Measurements from ENCODE around the gene C1orf198.
A peak's percentile ranks its signal among the peaks of the same experiment; 100 is the strongest.

The C1orf198 gene

DNA sequence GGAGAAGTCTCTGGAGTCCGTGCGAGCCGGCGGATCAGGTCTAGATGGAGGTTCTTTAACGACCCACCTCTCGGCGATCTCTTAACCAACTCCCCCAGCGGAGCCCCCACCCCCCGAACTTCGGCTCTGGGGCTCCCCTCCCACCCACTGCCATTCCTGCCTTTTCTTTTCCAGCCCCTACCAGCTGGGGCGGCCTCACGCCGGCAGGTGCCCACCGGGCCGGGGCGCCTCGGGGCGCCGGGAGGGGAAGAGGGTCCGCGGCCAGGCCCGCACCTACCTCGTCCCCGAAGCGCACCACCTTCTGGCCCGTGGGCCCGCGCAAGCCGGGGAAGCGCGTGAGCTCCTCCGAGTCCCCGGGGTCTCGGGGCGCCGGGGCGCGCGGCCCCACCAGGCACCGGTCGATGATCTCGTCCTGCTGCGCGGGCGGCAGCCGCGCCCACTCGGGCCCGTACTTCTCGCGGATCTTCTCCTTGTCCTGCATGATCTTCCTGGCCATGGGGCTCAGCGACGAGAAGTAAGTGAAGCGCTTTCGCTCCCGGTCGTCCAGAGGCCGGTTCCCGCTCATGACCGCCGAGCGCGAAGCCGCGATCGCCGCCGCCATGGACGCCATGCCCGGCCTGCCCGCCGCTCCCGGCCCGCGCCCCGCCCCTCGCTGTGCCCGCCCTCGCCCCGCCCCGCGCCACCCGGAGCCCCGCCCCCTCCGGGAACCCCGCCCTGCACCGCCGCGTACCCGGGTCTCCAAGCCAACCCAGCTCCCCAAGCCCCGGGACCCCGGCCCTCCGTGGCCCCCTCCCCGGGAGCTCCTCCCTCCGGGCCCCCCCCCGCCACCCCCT is at the start of gene C1orf198:
C1orf198 (minus strand) TSS at position 619 of the 833 bp plus-strand sequence; CDS start at position 610, 9 bp downstream.
- peak within 1 kb of the TSS; percentile 66 for H3K4me3 ChIP-seq (replicated peaks; ENCODE audit: low read depth, low read length)
- TF ChIP-seq, protein P1, sequence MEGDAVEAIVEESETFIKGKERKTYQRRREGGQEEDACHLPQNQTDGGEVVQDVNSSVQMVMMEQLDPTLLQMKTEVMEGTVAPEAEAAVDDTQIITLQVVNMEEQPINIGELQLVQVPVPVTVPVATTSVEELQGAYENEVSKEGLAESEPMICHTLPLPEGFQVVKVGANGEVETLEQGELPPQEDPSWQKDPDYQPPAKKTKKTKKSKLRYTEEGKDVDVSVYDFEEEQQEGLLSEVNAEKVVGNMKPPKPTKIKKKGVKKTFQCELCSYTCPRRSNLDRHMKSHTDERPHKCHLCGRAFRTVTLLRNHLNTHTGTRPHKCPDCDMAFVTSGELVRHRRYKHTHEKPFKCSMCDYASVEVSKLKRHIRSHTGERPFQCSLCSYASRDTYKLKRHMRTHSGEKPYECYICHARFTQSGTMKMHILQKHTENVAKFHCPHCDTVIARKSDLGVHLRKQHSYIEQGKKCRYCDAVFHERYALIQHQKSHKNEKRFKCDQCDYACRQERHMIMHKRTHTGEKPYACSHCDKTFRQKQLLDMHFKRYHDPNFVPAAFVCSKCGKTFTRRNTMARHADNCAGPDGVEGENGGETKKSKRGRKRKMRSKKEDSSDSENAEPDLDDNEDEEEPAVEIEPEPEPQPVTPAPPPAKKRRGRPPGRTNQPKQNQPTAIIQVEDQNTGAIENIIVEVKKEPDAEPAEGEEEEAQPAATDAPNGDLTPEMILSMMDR (IDR thresholded peaks at IDR 0.05; ENCODE audit: low read depth, low read length, missing control alignments) = no peak
- no peak for DNase-seq (ENCODE audit: extremely low read depth, low read depth)

- H3K4me3 ChIP-seq (replicated peaks; ENCODE audit: low read depth, low read length) = no peak overlapping the region
- peak; percentile 43 for DNase-seq (ENCODE audit: extremely low read depth, low read depth)
- TF ChIP-seq, protein P1 (IDR thresholded peaks at IDR 0.05; ENCODE audit: low read depth, low read length, missing control alignments) = peak; percentile 68
These were observed 49.2 kb upstream of the C1orf198 start for GRCh38 chr1:230917284-230918135.

- no peak for DNase-seq (ENCODE audit: extremely low read depth, low read depth)
- TF ChIP-seq, protein P1 (IDR thresholded peaks at IDR 0.05; ENCODE audit: low read depth, low read length, missing control alignments) = no peak
- no peak overlapping the region for H3K4me3 ChIP-seq (replicated peaks; ENCODE audit: low read depth, low read length)
These were observed 48.4 kb upstream of the C1orf198 start for GRCh38 chr1:230916587-230917283.

- TF ChIP-seq, protein P1 (IDR thresholded peaks at IDR 0.05; ENCODE audit: low read depth, low read length, missing control alignments) = no peak
These were observed 46.8 kb upstream of the C1orf198 start for GRCh38 chr1:230915078-230915477.

GRCh38 chr1:230913496-230913895 is 45.2 kb upstream of the C1orf198 start:
- no peak overlapping the region for H3K4me3 ChIP-seq (replicated peaks; ENCODE audit: low read depth, low read length)
- DNase-seq (ENCODE audit: extremely low read depth, low read depth) = no peak
- TF ChIP-seq, protein P1 (IDR thresholded peaks at IDR 0.05; ENCODE audit: low read depth, low read length, missing control alignments) = no peak

More at GRCh38 chr1:230915078-230915477, 46.8 kb upstream of the C1orf198 start:
- H3K4me3 ChIP-seq (replicated peaks; ENCODE audit: low read depth, low read length) = no peak overlapping the region
- no peak for DNase-seq (ENCODE audit: extremely low read depth, low read depth)

GRCh38 chr1:230910755-230911117 is 42.4 kb upstream of the C1orf198 start:
- TF ChIP-seq, protein P1 (IDR thresholded peaks at IDR 0.05; ENCODE audit: low read depth, low read length, missing control alignments) = no peak
- no peak overlapping the region for H3K4me3 ChIP-seq (replicated peaks; ENCODE audit: low read depth, low read length)
- DNase-seq (ENCODE audit: extremely low read depth, low read depth) = no peak
